Mesothelial cell of epicardium (in vitro differentiated cells): Measurements from ENCODE around the gene MYH13. TPM values are rescaled to one million over a fixed set of nuclear protein-coding genes. Genes with fewer than 3 reads are reported as not detected.

Experiments
- DNase-seq, 2 experiments: peaks; one replicate each; pipeline ENCODE4 v3.0.0; 2021; ENCODE audit warnings: low spot score in 2 of 2; ENCODE audit not compliant: unreplicated experiment in 2 of 2
- H3K27ac Mint-ChIP-seq: 2 replicates; pipeline ENCODE4 v1.8.0; 2021; ENCODE audit warnings: mixed read lengths
- H3K27me3 Mint-ChIP-seq: 2 replicates; pipeline ENCODE4 v1.8.0; 2021; ENCODE audit warnings: low read depth, mixed read lengths
- H3K36me3 Mint-ChIP-seq: 2 replicates; pipeline ENCODE4 v1.8.0; 2021; ENCODE audit warnings: mixed read lengths
- H3K4me1 Mint-ChIP-seq: 2 replicates; pipeline ENCODE4 v1.8.0; 2021; ENCODE audit warnings: mixed read lengths
- H3K4me3 Mint-ChIP-seq: 2 replicates; pipeline ENCODE4 v1.8.0; 2021; ENCODE audit warnings: mild to moderate bottlenecking, moderate library complexity, mixed read lengths
- H3K9me3 Mint-ChIP-seq: 2 replicates; pipeline ENCODE4 v1.8.0; 2021; ENCODE audit warnings: mixed read lengths
- total RNA-seq: library from RNA; stranded (reverse); gene quantifications from 3 replicates; pipeline ENCODE4 v1.2.1, GENCODE V29; 2021
- TF ChIP-seq, protein P1 (sequence below): fragments of 200-600 bp; sonication (generic); IDR thresholded peaks from one replicate; pipeline ENCODE4 v1.5.0; 2021; ENCODE audit warnings: antibody characterized with exemption; ENCODE audit not compliant: unreplicated experiment

Gene MYH13
- total RNA-seq, 1 donor from 2014 or later, result 0.04 TPM

DNA sequence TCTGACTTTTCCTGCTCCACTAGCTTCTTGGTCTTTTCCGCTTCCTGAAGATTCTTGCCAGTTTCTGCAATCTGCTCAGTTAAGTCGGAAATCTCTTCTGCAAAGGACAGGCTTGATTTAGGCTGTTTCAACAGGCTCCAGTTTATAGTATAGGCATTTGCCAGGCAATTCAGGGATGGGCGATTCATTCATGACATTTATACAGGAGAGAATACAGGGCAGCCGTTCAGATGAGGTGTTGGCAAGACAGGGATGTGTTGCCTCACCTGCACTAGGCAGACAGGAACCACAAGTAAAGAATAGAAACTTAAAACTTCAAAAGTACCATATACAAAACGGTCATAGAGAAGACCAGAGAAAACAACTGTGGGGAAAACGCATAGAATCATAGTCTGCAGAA lies 61.7 kb downstream of the MYH13 start:
- Mint-ChIP-seq H3K4me3 (no peak overlapping the region), H3K9me3 (peaks cover 3% of the 10 kb centered on the region), H3K27ac (no peak overlapping the region), H3K4me1 (no peaks in the 10 kb centered on the region), H3K27me3 (peaks cover 15% of the 10 kb centered on the region), H3K36me3 (no peaks in the 10 kb centered on the region)
- no peak for DNase-seq
- TF ChIP-seq, protein P1, sequence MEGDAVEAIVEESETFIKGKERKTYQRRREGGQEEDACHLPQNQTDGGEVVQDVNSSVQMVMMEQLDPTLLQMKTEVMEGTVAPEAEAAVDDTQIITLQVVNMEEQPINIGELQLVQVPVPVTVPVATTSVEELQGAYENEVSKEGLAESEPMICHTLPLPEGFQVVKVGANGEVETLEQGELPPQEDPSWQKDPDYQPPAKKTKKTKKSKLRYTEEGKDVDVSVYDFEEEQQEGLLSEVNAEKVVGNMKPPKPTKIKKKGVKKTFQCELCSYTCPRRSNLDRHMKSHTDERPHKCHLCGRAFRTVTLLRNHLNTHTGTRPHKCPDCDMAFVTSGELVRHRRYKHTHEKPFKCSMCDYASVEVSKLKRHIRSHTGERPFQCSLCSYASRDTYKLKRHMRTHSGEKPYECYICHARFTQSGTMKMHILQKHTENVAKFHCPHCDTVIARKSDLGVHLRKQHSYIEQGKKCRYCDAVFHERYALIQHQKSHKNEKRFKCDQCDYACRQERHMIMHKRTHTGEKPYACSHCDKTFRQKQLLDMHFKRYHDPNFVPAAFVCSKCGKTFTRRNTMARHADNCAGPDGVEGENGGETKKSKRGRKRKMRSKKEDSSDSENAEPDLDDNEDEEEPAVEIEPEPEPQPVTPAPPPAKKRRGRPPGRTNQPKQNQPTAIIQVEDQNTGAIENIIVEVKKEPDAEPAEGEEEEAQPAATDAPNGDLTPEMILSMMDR, result no peak

- TF ChIP-seq, protein P1, result no peak
- no peak overlapping the region for H3K27ac Mint-ChIP-seq
- no peak for DNase-seq
- peaks cover 11% of the 10 kb centered on the region for H3K27me3 Mint-ChIP-seq
- H3K4me3 Mint-ChIP-seq, result no peak overlapping the region
- H3K4me1 Mint-ChIP-seq, result peaks cover 6% of the 10 kb centered on the region
- H3K9me3 Mint-ChIP-seq, result peaks cover 3% of the 10 kb centered on the region
- no peaks in the 10 kb centered on the region for H3K36me3 Mint-ChIP-seq
Observed at GRCh38 chr17:10309003-10309974, 63.5 kb downstream of the MYH13 start.

GRCh38 chr17:10306585-10306984 lies 66.2 kb downstream of the MYH13 start:
- H3K4me1 Mint-ChIP-seq, result peaks cover 6% of the 10 kb centered on the region
- TF ChIP-seq, protein P1, result no peak
- H3K27me3 Mint-ChIP-seq, result peaks cover 7% of the 10 kb centered on the region
- H3K27ac Mint-ChIP-seq, result no peak overlapping the region
- DNase-seq, result no peak
- no peak overlapping the region for H3K4me3 Mint-ChIP-seq
- peaks cover 3% of the 10 kb centered on the region for H3K9me3 Mint-ChIP-seq
- no peaks in the 10 kb centered on the region for H3K36me3 Mint-ChIP-seq

- TF ChIP-seq, protein P1, result no peak
- H3K9me3 Mint-ChIP-seq, result no peaks in the 10 kb centered on the region
- DNase-seq, result no peak
- peaks cover 2% of the 10 kb centered on the region for H3K27me3 Mint-ChIP-seq
- H3K36me3 Mint-ChIP-seq, result no peaks in the 10 kb centered on the region
- no peak overlapping the region for H3K4me3 Mint-ChIP-seq
- peaks cover 6% of the 10 kb centered on the region for H3K4me1 Mint-ChIP-seq
- peak overlapping the region; percentile 61 for H3K27ac Mint-ChIP-seq
Observed at GRCh38 chr17:10305398-10305797, 67.4 kb downstream of the MYH13 start.

- no peak overlapping the region for H3K27ac Mint-ChIP-seq
Observed at GRCh38 chr17:10304758-10305300, 68.0 kb downstream of the MYH13 start.

More at GRCh38 chr17:10304758-10305300, 68.0 kb downstream of the MYH13 start:
- no peak for DNase-seq
- Mint-ChIP-seq H3K27me3 (peaks cover 2% of the 10 kb centered on the region), H3K4me3 (no peak overlapping the region), H3K36me3 (no peaks in the 10 kb centered on the region), H3K4me1 (peaks cover 6% of the 10 kb centered on the region), H3K9me3 (no peaks in the 10 kb centered on the region)
- TF ChIP-seq, protein P1, result no peak
